IgD-negative memory B cell (primary cell): ENCODE results near the gene ADGRF1. TPM values are rescaled to one million over a fixed set of nuclear protein-coding genes. Genes with fewer than 3 reads are reported as not detected.

Experiments used
- H3K27ac Mint-ChIP-seq, 3 donors: one replicate each; pipeline ENCODE4 v1.8.0; 2020 to 2022; ENCODE audit warnings: mild to moderate bottlenecking in 3 of 3, mixed read lengths in 3 of 3, moderate library complexity in 1 of 3
- H3K27me3 Mint-ChIP-seq: one replicate; pipeline ENCODE4 v1.8.0; 2021; ENCODE audit warnings: mixed read lengths
- H3K36me3 Mint-ChIP-seq: one replicate; pipeline ENCODE4 v1.8.0; 2020; ENCODE audit warnings: mild to moderate bottlenecking, mixed read lengths
- H3K4me1 Mint-ChIP-seq, 3 donors: one replicate each; pipeline ENCODE4 v1.8.0; 2020 to 2022; ENCODE audit warnings: mixed read lengths in 3 of 3, mild to moderate bottlenecking in 1 of 3
- H3K4me3 Mint-ChIP-seq, 4 donors: one replicate each; pipeline ENCODE4 v1.8.0; 2020 to 2022; ENCODE audit warnings: mild to moderate bottlenecking in 4 of 4, mixed read lengths in 4 of 4, moderate library complexity in 3 of 4
- H3K9me3 Mint-ChIP-seq, 3 donors: one replicate each; pipeline ENCODE4 v1.8.0; 2020 to 2021; ENCODE audit warnings: mixed read lengths in 3 of 3, mild to moderate bottlenecking in 1 of 3
- polyA plus RNA-seq: library from polyadenylated mRNA; unstranded; fragments of 300-500 nt; fragmentation: Illumina TruSeq; gene quantifications from one replicate; pipeline ENCODE4 v1.2.3, GENCODE V29; 2021

The ADGRF1 gene
- polyA plus RNA-seq, 1 donor from 2014 or later, result not detected

GRCh38 chr6:47044397-47044796 is 2.3 kb upstream of the ADGRF1 start:
- H3K9me3 Mint-ChIP-seq, result peaks cover 0 to 2% (median 0%) of the 10 kb centered on the region in 3 donors
- no peak overlapping the region for H3K27ac Mint-ChIP-seq
- H3K36me3 Mint-ChIP-seq, result no peaks in the 10 kb centered on the region
- no peak overlapping the region for H3K4me3 Mint-ChIP-seq
- peaks cover 0 to 2% (median 0%) of the 10 kb centered on the region in 3 donors for H3K4me1 Mint-ChIP-seq
- H3K27me3 Mint-ChIP-seq, result peaks cover 10% of the 10 kb centered on the region

GRCh38 chr6:47043286-47043685 is 1.2 kb upstream of the ADGRF1 start:
- H3K27ac Mint-ChIP-seq, result no peak overlapping the region
- H3K36me3 Mint-ChIP-seq, result no peaks in the 10 kb centered on the region
- peaks cover 0 to 2% (median 0%) of the 10 kb centered on the region in 3 donors for H3K4me1 Mint-ChIP-seq

GRCh38 chr6:47041741-47042140 is 391 bp downstream of the ADGRF1 start:
- Mint-ChIP-seq H3K27me3 (peaks cover 12% of the 10 kb centered on the region), H3K36me3 (no peaks in the 10 kb centered on the region), H3K27ac (no peak overlapping the region), H3K4me1 (no peaks in the 10 kb centered on the region), H3K4me3 (no peak overlapping the region), H3K9me3 (peaks cover 0 to 2% (median 0%) of the 10 kb centered on the region in 3 donors)

More at GRCh38 chr6:47043286-47043685, 1.2 kb upstream of the ADGRF1 start:
- Mint-ChIP-seq H3K27me3 (peaks cover 8% of the 10 kb centered on the region), H3K9me3 (peaks cover 0 to 2% (median 0%) of the 10 kb centered on the region in 3 donors), H3K4me3 (no peak overlapping the region)

- H3K36me3 Mint-ChIP-seq, result peaks cover 3% of the 10 kb centered on the region
- peaks cover 0 to 2% (median 0%) of the 10 kb centered on the region in 3 donors for H3K9me3 Mint-ChIP-seq
- no peak overlapping the region for H3K27ac Mint-ChIP-seq
- H3K4me1 Mint-ChIP-seq, result no peaks in the 10 kb centered on the region
- H3K4me3 Mint-ChIP-seq, result no peak overlapping the region
- peaks cover 10% of the 10 kb centered on the region for H3K27me3 Mint-ChIP-seq
These were observed 7.2 kb downstream of the ADGRF1 start for GRCh38 chr6:47034926-47035325.

GRCh38 chr6:47034421-47034820 is 7.7 kb downstream of the ADGRF1 start:
- Mint-ChIP-seq H3K4me1 (no peaks in the 10 kb centered on the region), H3K36me3 (peaks cover 3% of the 10 kb centered on the region), H3K4me3 (no peak overlapping the region), H3K9me3 (peaks cover 0 to 2% (median 0%) of the 10 kb centered on the region in 3 donors), H3K27me3 (peaks cover 10% of the 10 kb centered on the region), H3K27ac (no peak overlapping the region)

GRCh38 chr6:47032974-47033765 is 9.0 kb downstream of the ADGRF1 start:
- Mint-ChIP-seq H3K36me3 (peaks cover 3% of the 10 kb centered on the region), H3K9me3 (peaks cover 0 to 2% (median 0%) of the 10 kb centered on the region in 3 donors), H3K4me1 (peaks cover 0 to 2% (median 0%) of the 10 kb centered on the region in 3 donors), H3K27me3 (peaks cover 10% of the 10 kb centered on the region), H3K27ac (no peak overlapping the region), H3K4me3 (no peak overlapping the region)

GRCh38 chr6:47031656-47032055 is 10.5 kb downstream of the ADGRF1 start:
- H3K9me3 Mint-ChIP-seq, result peaks cover 0 to 2% (median 0%) of the 10 kb centered on the region in 3 donors
- no peak overlapping the region for H3K27ac Mint-ChIP-seq
- H3K27me3 Mint-ChIP-seq, result peaks cover 6% of the 10 kb centered on the region
- peaks cover 0 to 2% (median 0%) of the 10 kb centered on the region in 3 donors for H3K4me1 Mint-ChIP-seq
- no peak overlapping the region for H3K4me3 Mint-ChIP-seq
- peaks cover 3% of the 10 kb centered on the region for H3K36me3 Mint-ChIP-seq

- Mint-ChIP-seq H3K36me3 (no peaks in the 10 kb centered on the region), H3K4me3 (no peak overlapping the region), H3K27ac (no peak overlapping the region), H3K9me3 (no peaks in the 10 kb centered on the region), H3K27me3 (peaks cover 6% of the 10 kb centered on the region), H3K4me1 (peaks cover 0 to 2% (median 0%) of the 10 kb centered on the region in 3 donors)
These were observed 12.1 kb downstream of the ADGRF1 start for GRCh38 chr6:47029865-47030561.

- H3K4me3 Mint-ChIP-seq, result no peak overlapping the region
- no peaks in the 10 kb centered on the region for H3K36me3 Mint-ChIP-seq
These were observed 13.2 kb downstream of the ADGRF1 start for GRCh38 chr6:47028835-47029360.

GRCh38 chr6:47027315-47027714 is 14.8 kb downstream of the ADGRF1 start:
- Mint-ChIP-seq H3K27ac (no peak overlapping the region), H3K4me3 (no peak overlapping the region), H3K36me3 (no peaks in the 10 kb centered on the region), H3K27me3 (no peaks in the 10 kb centered on the region), H3K4me1 (peaks cover 0 to 2% (median 0%) of the 10 kb centered on the region in 3 donors), H3K9me3 (no peaks in the 10 kb centered on the region)

More at GRCh38 chr6:47028835-47029360, 13.2 kb downstream of the ADGRF1 start:
- Mint-ChIP-seq H3K4me1 (peaks cover 0 to 2% (median 0%) of the 10 kb centered on the region in 3 donors), H3K27me3 (no peaks in the 10 kb centered on the region), H3K27ac (no peak overlapping the region), H3K9me3 (no peaks in the 10 kb centered on the region)

GRCh38 chr6:47026679-47027078 is 15.5 kb downstream of the ADGRF1 start:
- Mint-ChIP-seq H3K9me3 (no peaks in the 10 kb centered on the region), H3K4me1 (peaks cover 0 to 2% (median 0%) of the 10 kb centered on the region in 3 donors), H3K27me3 (no peaks in the 10 kb centered on the region), H3K4me3 (no peak overlapping the region), H3K36me3 (no peaks in the 10 kb centered on the region), H3K27ac (no peak overlapping the region)

GRCh38 chr6:47023573-47023972 is 18.6 kb downstream of the ADGRF1 start:
- Mint-ChIP-seq H3K36me3 (no peaks in the 10 kb centered on the region), H3K27me3 (no peaks in the 10 kb centered on the region), H3K27ac (no peak overlapping the region), H3K9me3 (no peaks in the 10 kb centered on the region), H3K4me1 (no peaks in the 10 kb centered on the region), H3K4me3 (no peak overlapping the region)

- no peaks in the 10 kb centered on the region for H3K9me3 Mint-ChIP-seq
- no peak overlapping the region for H3K27ac Mint-ChIP-seq
- no peak overlapping the region for H3K4me3 Mint-ChIP-seq
- H3K27me3 Mint-ChIP-seq, result peaks cover 5% of the 10 kb centered on the region
- no peaks in the 10 kb centered on the region for H3K36me3 Mint-ChIP-seq
- H3K4me1 Mint-ChIP-seq, result no peaks in the 10 kb centered on the region
These were observed 19.9 kb downstream of the ADGRF1 start for GRCh38 chr6:47022191-47022590.

GRCh38 chr6:47019941-47020340 is 22.2 kb downstream of the ADGRF1 start:
- Mint-ChIP-seq H3K36me3 (no peaks in the 10 kb centered on the region), H3K4me3 (no peak overlapping the region), H3K27me3 (peaks cover 9% of the 10 kb centered on the region), H3K27ac (no peak overlapping the region), H3K4me1 (no peaks in the 10 kb centered on the region), H3K9me3 (no peaks in the 10 kb centered on the region)

- H3K27me3 Mint-ChIP-seq, result peaks cover 10% of the 10 kb centered on the region
- H3K27ac Mint-ChIP-seq, result no peak overlapping the region
- no peaks in the 10 kb centered on the region for H3K4me1 Mint-ChIP-seq
- H3K36me3 Mint-ChIP-seq, result no peaks in the 10 kb centered on the region
- H3K9me3 Mint-ChIP-seq, result peaks cover 0 to 4% (median 2%) of the 10 kb centered on the region in 3 donors
- no peak overlapping the region for H3K4me3 Mint-ChIP-seq
These were observed 25.2 kb downstream of the ADGRF1 start for GRCh38 chr6:47016909-47017308.
